Measurements from ENCODE around the gene CCNYL1.
"Not testable (repeated sequence)": the region's sequence is repeated elsewhere in the genome, so short reads cannot be mapped to it uniquely, and the experiment has no call there.

CCNYL1 gene

DNA sequence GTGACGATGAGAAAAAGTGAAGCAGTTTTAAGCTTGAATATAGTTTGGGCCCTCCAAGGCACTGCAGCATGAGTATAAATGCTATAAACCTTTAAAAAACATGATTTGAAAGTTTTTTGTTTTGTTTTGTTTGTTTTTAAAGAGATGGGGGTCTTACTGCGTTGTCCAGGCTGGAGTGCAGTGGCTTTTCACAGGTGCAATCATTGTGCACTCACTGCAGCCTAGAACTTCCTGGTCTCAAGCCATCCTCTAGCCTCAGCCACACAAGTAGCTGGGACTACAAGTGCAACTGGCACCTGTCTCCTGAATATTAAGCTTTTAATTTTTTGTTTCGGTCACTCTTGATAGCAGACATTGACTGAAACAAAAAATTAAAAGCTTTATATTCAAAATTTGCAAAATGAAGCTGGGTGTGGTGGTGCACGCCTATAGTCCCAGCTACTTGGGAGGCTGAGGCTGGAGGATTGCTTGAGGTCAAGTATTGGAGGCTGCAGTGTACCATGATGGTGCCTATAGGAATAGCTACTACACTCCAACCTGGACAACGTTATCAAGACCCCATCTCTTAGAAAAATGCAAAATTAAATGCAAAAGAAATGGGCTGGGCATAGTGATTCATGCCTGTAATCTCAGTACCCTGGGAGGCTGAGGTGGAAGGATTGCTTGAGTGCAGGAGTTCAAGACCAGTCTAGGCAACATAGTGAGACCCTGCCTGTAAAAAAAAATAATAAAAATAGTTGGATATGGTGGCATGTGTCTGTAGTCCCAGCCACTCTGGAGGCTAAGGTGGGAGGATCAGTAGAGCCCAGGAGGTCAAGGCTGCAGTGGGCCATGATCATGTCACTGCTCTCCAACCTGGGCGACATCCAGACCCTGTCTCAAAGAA lies 43.3 kb downstream of the CCNYL1 start:
- no peak overlapping the region for H3K27ac ChIP-seq
- TF ChIP-seq, protein P1, sequence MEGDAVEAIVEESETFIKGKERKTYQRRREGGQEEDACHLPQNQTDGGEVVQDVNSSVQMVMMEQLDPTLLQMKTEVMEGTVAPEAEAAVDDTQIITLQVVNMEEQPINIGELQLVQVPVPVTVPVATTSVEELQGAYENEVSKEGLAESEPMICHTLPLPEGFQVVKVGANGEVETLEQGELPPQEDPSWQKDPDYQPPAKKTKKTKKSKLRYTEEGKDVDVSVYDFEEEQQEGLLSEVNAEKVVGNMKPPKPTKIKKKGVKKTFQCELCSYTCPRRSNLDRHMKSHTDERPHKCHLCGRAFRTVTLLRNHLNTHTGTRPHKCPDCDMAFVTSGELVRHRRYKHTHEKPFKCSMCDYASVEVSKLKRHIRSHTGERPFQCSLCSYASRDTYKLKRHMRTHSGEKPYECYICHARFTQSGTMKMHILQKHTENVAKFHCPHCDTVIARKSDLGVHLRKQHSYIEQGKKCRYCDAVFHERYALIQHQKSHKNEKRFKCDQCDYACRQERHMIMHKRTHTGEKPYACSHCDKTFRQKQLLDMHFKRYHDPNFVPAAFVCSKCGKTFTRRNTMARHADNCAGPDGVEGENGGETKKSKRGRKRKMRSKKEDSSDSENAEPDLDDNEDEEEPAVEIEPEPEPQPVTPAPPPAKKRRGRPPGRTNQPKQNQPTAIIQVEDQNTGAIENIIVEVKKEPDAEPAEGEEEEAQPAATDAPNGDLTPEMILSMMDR (conservative IDR thresholded peaks at IDR 0.05), result no peak
- TF ChIP-seq ZFX (IDR thresholded peaks at IDR 0.05), result no peak

DNA sequence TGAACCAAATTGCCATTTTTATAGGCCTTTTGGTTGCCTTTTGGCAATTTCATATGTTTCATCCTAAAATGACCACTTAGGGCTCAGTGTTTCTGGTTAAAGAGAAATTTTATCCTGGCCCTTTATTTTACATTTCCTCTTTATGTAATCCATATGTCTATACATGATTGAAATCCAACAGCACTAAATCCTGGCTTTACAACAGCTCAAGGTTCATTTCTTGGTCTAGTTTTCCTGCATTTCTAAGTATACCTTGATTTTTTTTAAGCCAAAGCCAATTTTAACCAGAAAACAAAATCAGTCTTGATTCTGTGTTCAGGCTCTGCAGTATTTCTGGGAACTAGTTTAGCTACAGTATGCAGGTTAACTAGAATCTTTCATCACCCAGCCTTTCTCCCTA lies 46.6 kb downstream of the CCNYL1 start:
- TF ChIP-seq, protein P1 (conservative IDR thresholded peaks at IDR 0.05), result no peak
- TF ChIP-seq ZFX (IDR thresholded peaks at IDR 0.05), result no peak

DNA sequence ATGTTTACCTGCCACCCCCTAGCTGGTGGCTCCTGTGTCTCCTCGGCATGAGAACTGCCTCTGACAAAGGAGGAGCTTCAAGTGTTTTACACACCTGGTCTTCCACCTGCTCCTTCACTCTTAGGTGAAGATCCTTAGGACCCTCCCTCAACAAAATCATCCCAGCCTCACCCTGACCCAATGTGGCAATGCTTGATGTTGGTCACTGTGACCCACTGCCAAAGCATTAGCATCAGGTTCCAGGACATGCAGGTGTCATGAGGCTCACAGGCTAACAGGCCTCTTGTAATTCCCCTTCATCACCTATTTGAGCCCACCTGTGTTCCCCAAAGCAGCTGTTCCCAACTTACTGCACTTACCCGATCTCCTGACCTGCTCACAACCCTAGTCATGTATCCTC lies 48.5 kb downstream of the CCNYL1 start:
- H3K27ac ChIP-seq, result no peak overlapping the region
- TF ChIP-seq, protein P1 (conservative IDR thresholded peaks at IDR 0.05), result no peak
- no peak for TF ChIP-seq ZFX (IDR thresholded peaks at IDR 0.05)

More for the DNA sequence above, 46.6 kb downstream of the CCNYL1 start:
- H3K27ac ChIP-seq, result no peak overlapping the region

DNA sequence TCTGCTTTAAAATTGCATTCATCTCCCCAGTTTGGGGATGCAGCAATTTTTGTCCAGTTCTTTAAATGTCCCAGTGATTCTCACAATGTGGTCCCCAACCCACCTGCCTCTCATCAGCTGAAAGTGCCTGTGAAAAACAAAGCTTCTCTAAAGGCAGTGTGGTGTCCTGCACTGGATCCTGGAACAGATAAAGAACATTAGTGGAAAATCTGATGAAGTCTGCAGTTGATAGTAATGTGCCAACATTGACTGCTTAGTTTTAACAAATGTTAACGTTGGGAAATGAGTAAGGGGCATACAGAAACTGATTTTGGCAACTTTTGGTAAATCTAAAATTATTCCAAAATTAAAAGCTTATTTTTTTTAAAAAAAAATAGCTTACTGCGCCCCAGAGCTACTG lies 49.0 kb downstream of the CCNYL1 start:
- H3K27ac ChIP-seq, result no peak overlapping the region
- TF ChIP-seq, protein P1 (conservative IDR thresholded peaks at IDR 0.05), result no peak
- TF ChIP-seq ZFX (IDR thresholded peaks at IDR 0.05), result no peak

DNA sequence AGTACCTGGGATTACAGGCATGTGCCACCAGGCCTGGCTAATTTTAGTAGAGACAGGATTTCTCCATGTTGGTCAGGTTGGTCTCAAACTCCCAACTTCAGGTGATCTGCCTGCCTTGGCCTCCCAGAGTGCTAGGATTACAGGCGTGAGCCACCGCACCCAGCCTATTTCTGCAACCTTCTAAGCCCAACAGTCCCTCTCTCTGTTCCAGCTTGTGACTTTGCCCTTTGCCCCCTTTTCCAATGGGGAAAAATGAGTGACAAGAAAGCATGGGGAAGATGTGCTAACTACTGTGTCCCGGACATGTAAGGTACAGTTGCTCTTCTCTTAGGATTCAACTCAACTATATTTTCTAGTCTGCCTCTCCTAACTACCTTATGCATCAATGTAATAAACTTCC lies 50.0 kb downstream of the CCNYL1 start:
- H3K27ac ChIP-seq, result not testable (repeated sequence)

DNA sequence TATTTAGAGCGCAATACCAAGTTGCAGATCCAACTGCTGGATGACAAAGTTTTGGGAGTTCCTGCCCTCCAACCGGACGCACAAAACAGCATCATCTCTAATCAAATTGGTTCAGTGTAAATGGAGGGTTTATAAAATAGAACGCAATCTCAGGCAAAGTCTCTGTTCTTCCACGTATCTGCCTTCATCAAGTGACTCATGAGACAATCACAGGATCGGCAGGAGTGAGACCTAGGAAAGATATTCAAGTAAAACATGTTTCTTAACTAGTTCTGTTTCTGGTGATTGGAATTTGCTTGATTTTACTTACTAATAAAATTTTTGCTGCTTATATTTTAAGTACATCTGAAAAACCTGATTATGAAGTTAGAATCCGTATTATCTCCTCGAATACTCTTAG lies 50.7 kb downstream of the CCNYL1 start:
- TF ChIP-seq ZFX (IDR thresholded peaks at IDR 0.05), result no peak
- TF ChIP-seq, protein P1 (conservative IDR thresholded peaks at IDR 0.05), result no peak
- H3K27ac ChIP-seq, result no peak overlapping the region

DNA sequence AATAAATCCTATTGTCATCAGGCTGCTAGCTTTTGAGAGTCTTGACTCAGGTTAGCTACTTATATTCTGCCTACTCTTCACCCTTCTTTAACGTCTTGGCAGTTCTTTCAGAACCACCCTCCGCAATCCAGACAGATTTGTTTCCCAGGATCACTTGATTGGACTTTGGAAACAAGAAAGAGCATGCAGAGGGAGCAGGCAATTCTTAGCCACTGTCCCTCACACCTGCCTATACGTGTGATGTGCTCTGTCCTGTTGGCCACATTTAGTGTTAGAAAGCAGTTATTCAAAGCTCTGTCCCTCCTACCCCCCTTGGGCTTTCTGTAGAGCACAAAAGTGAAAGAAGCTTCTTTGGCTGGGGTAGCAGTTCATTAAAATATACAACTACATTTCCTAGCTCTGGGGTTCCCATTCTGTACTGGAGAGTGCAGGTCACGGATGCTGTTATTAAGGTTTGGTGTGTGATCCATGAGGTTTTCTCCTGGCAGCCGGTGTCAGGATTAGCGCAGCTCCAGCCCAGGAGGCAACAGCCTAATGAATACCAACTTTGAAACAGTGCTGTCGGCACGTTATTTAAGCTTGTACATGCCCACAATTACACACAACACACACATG lies 52.0 kb downstream of the CCNYL1 start:
- TF ChIP-seq ZFX (IDR thresholded peaks at IDR 0.05), result no peak
- TF ChIP-seq, protein P1 (conservative IDR thresholded peaks at IDR 0.05), result no peak
- no peak overlapping the region for H3K27ac ChIP-seq

Measured in C4-2B (cell line).